B cell (primary cell): ENCODE results near the gene WDR7. TPM values are rescaled to one million over a fixed set of nuclear protein-coding genes. Genes with fewer than 3 reads are reported as not detected.
"Not testable (repeated sequence)": the region's sequence is repeated elsewhere in the genome, so short reads cannot be mapped to it uniquely, and the experiment has no call there.

ENCODE experiments used
- ATAC-seq: fragments of 200-7000 bp; cut with Tn5 transposase; one replicate; pipeline ENCODE4 v1.10.0; 2021; ENCODE audit warnings: low read depth, mild to moderate bottlenecking, moderate number of reproducible peaks, moderate library complexity
- CTCF ChIA-PET: fragments of 350-600 bp; sonication (Branson Sonifier 250); formaldehyde crosslinking; loops from one replicate; lab custom pipeline; 2021; ENCODE audit warnings: antibody characterized with exemption, inconsistent platforms; lab: Charles Lee
- POLR2A ChIA-PET: fragments of 350-600 bp; sonication (Branson Sonifier 250); formaldehyde crosslinking; loops from one replicate; lab custom pipeline; 2021; ENCODE audit warnings: antibody characterized with exemption; lab: Charles Lee
- DNase-seq: peaks from one replicate; pipeline ENCODE4 v3.0.0; 2013
- H2AFZ ChIP-seq: 2 replicates; pipeline ENCODE4 v1.6.1; 2012; ENCODE audit warnings: mild to moderate bottlenecking, low read depth, low read length; ENCODE audit not compliant: insufficient read depth, poor library complexity, severe bottlenecking
- H3K27ac ChIP-seq, 2 donors: 1 replicate in 1 of 2; 2 replicates in 1 of 2; pipeline ENCODE4 v1.5.1; 2012 to 2013; ENCODE audit warnings: low read length in 2 of 2, mild to moderate bottlenecking in 2 of 2, moderate library complexity in 1 of 2
- H3K27me3 ChIP-seq, 4 experiments: fragments of 200-600 bp in 1 of 4; sonication (generic) in 1 of 4; replicated peaks in 1 of 4; 1 replicate in 2 of 4; 2 replicates in 2 of 4; pipeline versions ENCODE4 v1.6.1 to v1.7.0; 2013 to 2016; ENCODE audit warnings: low read length in 3 of 4, mild to moderate bottlenecking in 2 of 4, mixed read lengths in 1 of 4, moderate library complexity in 1 of 4; ENCODE audit not compliant: insufficient read depth in 4 of 4, control insufficient read depth in 3 of 4; ENCODE audit errors: control extremely low read depth in 1 of 4
- H3K36me3 ChIP-seq, 2 experiments: replicated peaks in 1 of 2; 1 replicate in 1 of 2; 2 replicates in 1 of 2; pipeline versions ENCODE4 v1.6.1 to v1.7.1; 2013; ENCODE audit warnings: low read length in 1 of 2; ENCODE audit not compliant: insufficient read depth in 2 of 2, control insufficient read depth in 1 of 2; ENCODE audit errors: control extremely low read depth in 1 of 2, extremely low read depth in 1 of 2
- H3K4me1 ChIP-seq, 2 donors: fragments of 200-600 bp in 1 of 2; sonication (generic) in 1 of 2; 1 replicate in 1 of 2; 2 replicates in 1 of 2; pipeline versions ENCODE4 v1.5.1 to v1.6.1; 2013 to 2017; ENCODE audit warnings: low read length in 2 of 2; ENCODE audit not compliant: control insufficient read depth in 2 of 2, insufficient read depth in 2 of 2
- H3K4me2 ChIP-seq: replicated peaks from 2 replicates; pipeline ENCODE3; 2012; ENCODE audit warnings: mild to moderate bottlenecking, low read depth, low read length; ENCODE audit not compliant: poor library complexity, severe bottlenecking
- H3K4me3 ChIP-seq, 5 experiments: fragments of 200-600 bp in 1 of 5; sonication (generic) in 1 of 5; 1 replicate in 3 of 5; 2 replicates in 2 of 5; pipeline versions ENCODE4 v1.5.1 to v1.7.0; 2011 to 2016; ENCODE audit warnings: low read length in 4 of 5, mild to moderate bottlenecking in 4 of 5, low read depth in 2 of 5, control low read depth in 1 of 5, moderate library complexity in 1 of 5; ENCODE audit not compliant: insufficient read depth in 1 of 5; ENCODE audit errors: control extremely low read depth in 1 of 5, extremely low read depth in 1 of 5
- H3K79me2 ChIP-seq: fragments of 200-600 bp; sonication (generic); one replicate; pipeline ENCODE4 v1.6.0; 2016; ENCODE audit warnings: low read length; ENCODE audit not compliant: control insufficient read depth, insufficient read depth
- H3K9ac ChIP-seq: fragments of 200-600 bp; sonication (generic); 2 replicates; pipeline ENCODE4 v1.6.1; 2017; ENCODE audit warnings: mild to moderate bottlenecking, low read length, moderate library complexity
- H3K9me3 ChIP-seq, 3 donors: one replicate each; pipeline versions ENCODE4 v1.6.1 to v1.7.1; 2013; ENCODE audit warnings: low read length in 2 of 3; ENCODE audit not compliant: control insufficient read depth in 2 of 3, insufficient read depth in 1 of 3; ENCODE audit errors: control extremely low read depth in 1 of 3
- H4K20me1 ChIP-seq: 2 replicates; pipeline ENCODE4 v1.6.0; 2012; ENCODE audit warnings: mild to moderate bottlenecking, low read length; ENCODE audit not compliant: insufficient read depth, control insufficient read depth, poor library complexity, severe bottlenecking
- H3K27ac Mint-ChIP-seq: one replicate; pipeline ENCODE4 v1.8.0; 2021; ENCODE audit warnings: mixed read lengths
- H3K27me3 Mint-ChIP-seq: one replicate; pipeline ENCODE4 v1.8.0; 2021; ENCODE audit warnings: mixed read lengths
- H3K4me1 Mint-ChIP-seq: one replicate; pipeline ENCODE4 v1.8.0; 2021; ENCODE audit warnings: mixed read lengths
- H3K4me3 Mint-ChIP-seq: one replicate; pipeline ENCODE4 v1.8.0; 2021; ENCODE audit warnings: mixed read lengths
- H3K9me3 Mint-ChIP-seq: one replicate; pipeline ENCODE4 v1.8.0; 2022; ENCODE audit warnings: mixed read lengths; ENCODE audit not compliant: insufficient read depth
- CTCF ChIP-seq: fragments of 200-600 bp; IDR thresholded peaks from one replicate; pipeline ENCODE4 v1.8.0; 2022; ENCODE audit warnings: antibody characterized with exemption, mild to moderate bottlenecking
- EZH2 ChIP-seq: IDR thresholded peaks from 2 replicates; pipeline ENCODE4 v1.6.1; 2012; ENCODE audit warnings: borderline replicate concordance, low read depth, mild to moderate bottlenecking, moderate library complexity, low read length; ENCODE audit not compliant: insufficient read depth, poor library complexity, severe bottlenecking
- WGBS: methylation state at CpG from one replicate; pipeline ENCODE4 v1.1.5; 2013; ENCODE audit warnings: missing lambda C conversion rate; ENCODE audit not compliant: insufficient coverage; 5-methylcytosine and 5-hydroxymethylcytosine counted together
- intact Hi-C: fragments of 100-400 bp; cut with micrococcal nuclease; formaldehyde crosslinking; loops from one replicate; pipeline ENCODE4 v1.10.0; 2022
- polyA plus RNA-seq: library from polyadenylated mRNA; depleted of rRNA; stranded (reverse); fragments of >200 nt; gene quantifications from 2 replicates; pipeline ENCODE4 v1.2.3, GENCODE V29; 2012
- total RNA-seq, 2 donors: library from RNA; stranded (reverse); fragments of 120-200 nt in 1 of 2; gene quantifications; 1 replicate in 1 of 2; 2 replicates in 1 of 2; pipeline versions ENCODE4 v1.2.3 to v1.2.4, GENCODE V29; 2013 to 2022

Gene WDR7
- total and polyA plus RNA-seq, 2 donors (not counting 1 experiment from before 2014, with no cell fraction given): 5.5 to 45.0 TPM

DNA sequence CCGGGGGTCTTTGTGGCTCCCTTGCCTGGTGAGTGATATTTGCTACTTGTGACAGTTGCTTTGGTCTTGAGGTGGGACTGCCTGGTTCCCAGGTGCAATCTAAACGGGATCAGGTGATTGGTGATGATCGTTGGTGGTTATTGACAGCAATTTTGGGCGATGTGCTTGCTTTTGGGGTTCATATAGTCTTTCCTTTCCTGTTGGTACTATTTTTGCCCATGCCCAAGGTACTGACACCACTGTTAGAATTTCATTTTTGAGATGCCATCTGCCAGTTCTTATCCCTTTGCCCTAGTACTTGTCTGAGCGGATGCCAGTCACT, 573 bp downstream of the WDR7 start:
- no peaks in the 10 kb centered on the region for H4K20me1 ChIP-seq
- peak overlapping the region; percentile 92 for H3K4me3 Mint-ChIP-seq
- 9% methylated on average over 4 of the region's 5 CpGs for WGBS
- peak overlapping the region; percentile 88 for H3K27ac Mint-ChIP-seq
- H3K4me3 ChIP-seq: peak overlapping the region; percentile 67 to 95 (median 84)
- peaks cover 38% of the 10 kb centered on the region for H3K4me1 Mint-ChIP-seq
- peaks cover 19 to 26% of the 10 kb centered on the region in 2 donors for H3K4me1 ChIP-seq
- intact Hi-C loops: loop anchor here (1.0 to 10.0 kb wide), 5 partner anchors 13 to 1329 kb away; partner anchors contain the start of genes FECH, NARS1 and TXNL1
- peaks cover 44% of the 10 kb centered on the region for H3K79me2 ChIP-seq
- ATAC-seq (no peak), DNase-seq (no peak)
- H3K9me3 Mint-ChIP-seq: no peaks in the 10 kb centered on the region
- no peaks in the 10 kb centered on the region for H3K27me3 Mint-ChIP-seq
- peak overlapping the region; percentile 86 for H3K9ac ChIP-seq
- no peak for TF ChIP-seq CTCF
- no peak for TF ChIP-seq EZH2
- ChIA-PET POLR2A (interaction anchor here (1.9 kb wide), 1 partner anchor 13 kb away, joined by 10 read pairs; the partner anchor contains the start of gene TXNL1), CTCF (interaction anchor here (1.9 to 4.0 kb wide), 2 partner anchors 11 to 13 kb away, joined by 4 to 19 read pairs; partner anchors contain the start of gene TXNL1)
- no peaks in the 10 kb centered on the region for H3K36me3 ChIP-seq
- peaks cover 0 to 3% (median 0%) of the 10 kb centered on the region in 3 donors for H3K9me3 ChIP-seq
- H2AFZ ChIP-seq: peak overlapping the region; percentile 90
- no peaks in the 10 kb centered on the region for H3K27me3 ChIP-seq
- H3K4me2 ChIP-seq: peak overlapping the region; percentile 95
- peak overlapping the region; percentile 52 to 88 for H3K27ac ChIP-seq

DNA sequence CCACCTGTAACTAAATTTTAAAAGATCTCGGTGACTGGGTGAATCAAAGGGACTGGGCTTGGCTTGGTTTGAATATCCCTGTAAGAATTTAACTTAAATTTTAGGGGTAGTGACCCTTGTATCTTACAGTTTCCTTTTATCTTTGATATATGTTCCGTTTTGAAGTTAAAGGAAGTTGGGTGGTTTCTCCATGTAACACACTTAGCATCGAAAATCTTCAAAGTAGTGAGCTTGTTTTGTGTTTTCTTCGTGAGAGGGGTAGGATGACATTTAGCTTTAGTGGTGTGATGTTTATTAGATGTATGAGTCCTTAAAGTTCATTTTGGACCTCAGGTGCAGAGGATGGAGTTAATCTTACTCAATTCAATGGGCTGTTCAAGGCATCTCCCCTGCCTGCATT, 1.6 kb downstream of the WDR7 start:
- TF ChIP-seq CTCF (no peak), EZH2 (no peak)
- no peak for ATAC-seq
- Histone ChIP-seq H3K27me3 (no peaks in the 10 kb centered on the region), H3K4me3 (no peak overlapping the region), H4K20me1 (no peaks in the 10 kb centered on the region), H3K79me2 (peaks cover 52% of the 10 kb centered on the region), H3K4me1 (peaks cover 19 to 26% of the 10 kb centered on the region in 2 donors), H3K9ac (peak overlapping the region; percentile 3), H3K4me2 (peak overlapping the region; percentile 95), H2AFZ (peak overlapping the region; percentile 59), H3K27ac (peak overlapping the region in 1 of 2 donors; percentile 32), H3K9me3 (peaks cover 0 to 3% (median 0%) of the 10 kb centered on the region in 3 donors), H3K36me3 (no peaks in the 10 kb centered on the region)
- ChIA-PET CTCF (no interaction called here), POLR2A (no interaction called here)
- peak overlapping the region; percentile 26 for H3K27ac Mint-ChIP-seq
- peaks cover 38% of the 10 kb centered on the region for H3K4me1 Mint-ChIP-seq
- no peak for DNase-seq
- intact Hi-C loops: loop anchor here (5.0 to 10.0 kb wide), 4 partner anchors 934 to 1331 kb away; partner anchors contain the start of genes FECH and NARS1
- H3K9me3 Mint-ChIP-seq: no peaks in the 10 kb centered on the region
- H3K27me3 Mint-ChIP-seq: no peaks in the 10 kb centered on the region
- WGBS: 14% methylated on average over 1 of the region's 4 CpGs
- peak overlapping the region; percentile 44 for H3K4me3 Mint-ChIP-seq

DNA sequence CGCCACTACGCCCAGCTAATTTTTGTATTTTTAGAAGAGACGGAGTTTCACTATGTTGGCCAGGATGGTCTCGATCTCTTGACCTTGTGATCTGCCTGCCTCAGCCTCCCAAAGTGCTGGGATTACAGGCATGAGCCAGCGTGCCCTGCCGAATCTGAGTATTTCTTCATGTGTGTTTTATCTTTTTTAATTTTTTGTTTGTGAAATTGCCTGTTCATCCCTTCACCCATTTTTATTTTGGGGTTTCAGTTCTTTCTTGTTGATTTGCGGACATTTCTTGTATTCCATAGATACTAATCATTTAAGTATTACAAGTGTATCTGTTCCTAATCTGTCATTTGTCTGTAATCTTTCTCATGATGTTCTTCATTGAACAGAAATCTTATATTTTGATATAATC, 3.1 kb downstream of the WDR7 start:
- H3K9ac ChIP-seq, H3K27me3 Mint-ChIP-seq, H3K27ac Mint-ChIP-seq, CTCF ChIA-PET, H3K9me3 Mint-ChIP-seq, H3K36me3 ChIP-seq, H3K4me3 ChIP-seq, H3K9me3 ChIP-seq, H3K27ac ChIP-seq, H3K27me3 ChIP-seq, H3K4me2 ChIP-seq, POLR2A ChIA-PET, ATAC-seq, H2AFZ ChIP-seq, H4K20me1 ChIP-seq, DNase-seq, H3K4me3 Mint-ChIP-seq: not testable (repeated sequence)
- 100% methylated on average over 4 of the region's 7 CpGs for WGBS
- peaks cover 67% of the 10 kb centered on the region for H3K79me2 ChIP-seq
- intact Hi-C loops: loop anchor here (5.0 to 10.0 kb wide), 4 partner anchors 933 to 1332 kb away; partner anchors contain the start of genes FECH and NARS1
- peaks cover 19 to 26% of the 10 kb centered on the region in 2 donors for H3K4me1 ChIP-seq
- H3K4me1 Mint-ChIP-seq: peaks cover 38% of the 10 kb centered on the region
